Psoas muscle (tissue), 8 donors: Measurements from ENCODE around the gene LRFN2. TPM values are rescaled to one million over a fixed set of nuclear protein-coding genes. Genes with fewer than 3 reads are reported as not detected.

Experiments used
- ATAC-seq, 4 donors: fragments of 200-7000 bp; cut with Tn5 transposase; one replicate each; pipeline ENCODE4 v1.9.1; 2020; ENCODE audit warnings: moderate library complexity in 3 of 4, mild to moderate bottlenecking in 2 of 4
- DNase-seq, 2 donors: peaks; one replicate each; pipeline ENCODE4 v3.0.0-alpha.2; 2020
- H3K27ac ChIP-seq: fragments of 200-600 bp; one replicate; pipeline ENCODE4 v1.8.0; 2022
- H3K27me3 ChIP-seq, 3 donors: fragments of 200-600 bp in 1 of 3; one replicate each; pipeline versions ENCODE4 v1.6.1 to v1.8.0; 2013 to 2022; ENCODE audit warnings: low read length in 2 of 3, mild to moderate bottlenecking in 2 of 3, moderate library complexity in 1 of 3; ENCODE audit not compliant: insufficient read depth in 3 of 3
- H3K36me3 ChIP-seq, 2 donors: fragments of 200-600 bp in 1 of 2; one replicate each; pipeline versions ENCODE4 v1.6.1 to v1.8.0; 2013 to 2022; ENCODE audit warnings: low read depth in 1 of 2, mild to moderate bottlenecking in 1 of 2, moderate library complexity in 1 of 2; ENCODE audit not compliant: insufficient read depth in 1 of 2
- H3K4me1 ChIP-seq: fragments of 200-600 bp; one replicate; pipeline ENCODE4 v1.8.0; 2022
- H3K4me3 ChIP-seq: fragments of 200-600 bp; one replicate; pipeline ENCODE4 v1.8.0; 2022; ENCODE audit warnings: mild to moderate bottlenecking
- H3K9me3 ChIP-seq: fragments of 200-600 bp; one replicate; pipeline ENCODE4 v1.8.0; 2022
- WGBS, 3 donors: extraction: QIAGEN DNeasy Blood & Tissue Kit; methylation state at CpG; one replicate each; pipeline versions ENCODE4 v1.1.6 to v1.1.7; 2013; 5-methylcytosine and 5-hydroxymethylcytosine counted together
- intact Hi-C, 2 donors: fragments of 100-400 bp; cut with DNase I; formaldehyde crosslinking; loops; one replicate each; pipeline versions ENCODE4 v1.11.0 to v1.14.2; 2022
- polyA plus RNA-seq, 3 donors: library from polyadenylated mRNA; stranded (reverse); fragments of 200-250 nt; gene quantifications; one replicate each; pipeline ENCODE4 v1.2.3, GENCODE V29; 2013
- total RNA-seq, 4 donors: library from RNA; stranded (reverse); fragmentation: NEBNext Ultra II Directional in 2 of 4; extraction: Animal tissue kit (Norgen Biotek cat#: 25700) in 2 of 4; gene quantifications; one replicate each; pipeline versions ENCODE4 v1.2.1 to v1.2.4, GENCODE V29; 2021 to 2023
- TF ChIP-seq, protein P1 (sequence below): fragments of 200-600 bp; IDR thresholded peaks from one replicate; pipeline ENCODE4 v1.8.0; 2022; ENCODE audit warnings: antibody characterized with exemption
- donor health status: healthy with polysubstance abuse.
- donor health status: DM: no; HTN: no; CAD: no; lungs with moderate emphysema.
- donor health status: Bipolar disorder and iron deficiency.
- donor health status: healthy.
- donor health status: DM: yes; HTN: yes; CAD: no.
- donor health status: DM: no; HTN: no; CAD: no.
- donor health status: DM: no; HTN: no; CAD: no.
- donor health status: DM: yes; HTN: yes; CAD: no.

The LRFN2 gene
- total and polyA plus RNA-seq, 7 donors, result 0.06 TPM; not detected in 6

DNA sequence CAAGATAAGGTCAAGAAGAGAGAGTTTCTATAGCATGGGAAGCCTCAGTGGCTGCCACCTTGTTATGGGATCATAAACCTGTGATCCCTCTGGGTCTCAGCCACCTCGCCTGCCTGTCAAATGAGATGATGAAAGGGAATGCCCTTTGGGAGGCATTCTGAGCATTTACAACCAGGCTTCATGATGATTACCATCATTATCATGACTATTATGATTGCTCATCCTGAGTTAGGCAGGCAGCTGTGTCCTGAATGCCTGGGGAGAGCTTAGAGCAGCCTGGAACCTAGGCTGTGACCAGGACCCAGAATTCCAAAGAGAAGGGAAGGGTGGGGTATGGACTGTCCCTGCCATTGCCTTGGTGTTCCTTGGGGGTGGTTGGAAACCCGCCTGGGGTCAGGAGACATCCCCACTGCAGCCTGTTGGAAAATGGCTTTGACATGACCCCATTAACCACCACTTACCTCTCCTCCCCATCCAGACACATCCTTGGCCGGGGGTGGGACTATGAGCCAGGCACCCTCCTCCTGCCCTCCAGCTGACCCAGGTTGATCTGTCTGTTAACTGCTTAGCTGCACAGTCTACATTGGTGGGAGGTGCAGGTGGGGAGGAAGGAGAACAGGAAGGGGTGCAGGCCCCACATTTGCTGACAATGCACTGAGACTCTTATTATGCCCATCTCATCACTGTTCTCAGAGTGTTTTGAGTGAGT is 51.9 kb downstream of the LRFN2 start:
- Histone ChIP-seq H3K9me3 (no peaks in the 10 kb centered on the region), H3K4me1 (no peaks in the 10 kb centered on the region), H3K27ac (no peak overlapping the region), H3K4me3 (no peak overlapping the region), H3K36me3 (no peaks in the 10 kb centered on the region), H3K27me3 (no peaks in the 10 kb centered on the region)
- no peak for ATAC-seq
- no peak for DNase-seq
- 90 to 94% (median 92%) methylated on average over 3 of the region's 3 CpGs for WGBS, 3 donors
- intact Hi-C loops, result no loop called here
- TF ChIP-seq, protein P1, sequence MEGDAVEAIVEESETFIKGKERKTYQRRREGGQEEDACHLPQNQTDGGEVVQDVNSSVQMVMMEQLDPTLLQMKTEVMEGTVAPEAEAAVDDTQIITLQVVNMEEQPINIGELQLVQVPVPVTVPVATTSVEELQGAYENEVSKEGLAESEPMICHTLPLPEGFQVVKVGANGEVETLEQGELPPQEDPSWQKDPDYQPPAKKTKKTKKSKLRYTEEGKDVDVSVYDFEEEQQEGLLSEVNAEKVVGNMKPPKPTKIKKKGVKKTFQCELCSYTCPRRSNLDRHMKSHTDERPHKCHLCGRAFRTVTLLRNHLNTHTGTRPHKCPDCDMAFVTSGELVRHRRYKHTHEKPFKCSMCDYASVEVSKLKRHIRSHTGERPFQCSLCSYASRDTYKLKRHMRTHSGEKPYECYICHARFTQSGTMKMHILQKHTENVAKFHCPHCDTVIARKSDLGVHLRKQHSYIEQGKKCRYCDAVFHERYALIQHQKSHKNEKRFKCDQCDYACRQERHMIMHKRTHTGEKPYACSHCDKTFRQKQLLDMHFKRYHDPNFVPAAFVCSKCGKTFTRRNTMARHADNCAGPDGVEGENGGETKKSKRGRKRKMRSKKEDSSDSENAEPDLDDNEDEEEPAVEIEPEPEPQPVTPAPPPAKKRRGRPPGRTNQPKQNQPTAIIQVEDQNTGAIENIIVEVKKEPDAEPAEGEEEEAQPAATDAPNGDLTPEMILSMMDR, result no peak

DNA sequence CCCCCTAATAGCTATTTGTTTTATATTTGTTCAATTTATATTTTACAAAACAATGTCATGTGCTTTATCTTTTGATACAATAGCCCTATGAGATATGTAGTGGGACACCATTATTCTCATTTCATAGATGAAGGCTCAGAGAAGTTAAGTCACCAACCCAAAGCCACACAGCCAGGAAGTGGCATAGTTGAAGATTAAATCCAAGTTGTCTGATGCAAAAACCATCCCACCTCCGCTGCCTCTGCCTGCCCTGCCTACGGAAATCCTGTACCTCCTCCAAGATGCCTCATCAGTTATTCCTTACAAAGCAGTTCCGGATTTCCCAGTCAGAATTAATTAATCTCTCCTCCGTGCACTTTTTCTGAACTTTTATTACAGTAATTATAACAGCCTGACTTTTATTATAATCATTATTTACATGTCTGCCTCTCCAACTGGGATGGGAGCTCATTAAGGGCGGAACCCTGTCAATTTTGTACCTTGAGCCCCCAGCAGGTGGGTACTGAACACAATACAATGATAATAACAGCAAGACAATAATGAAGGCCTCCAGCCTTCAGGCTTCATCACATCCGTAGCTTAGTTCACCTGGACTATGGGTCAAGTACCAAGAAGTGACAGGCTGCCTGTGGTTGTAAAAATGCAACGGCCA is 54.7 kb downstream of the LRFN2 start:
- TF ChIP-seq, protein P1, result no peak
- no peak overlapping the region for H3K27ac ChIP-seq
- ATAC-seq (no peak), DNase-seq (no peak)
- no peaks in the 10 kb centered on the region for H3K4me1 ChIP-seq
- intact Hi-C loops, result no loop called here
- no peaks in the 10 kb centered on the region for H3K36me3 ChIP-seq
- H3K9me3 ChIP-seq, result no peaks in the 10 kb centered on the region
- H3K27me3 ChIP-seq, result no peaks in the 10 kb centered on the region
- 77 to 89% (median 84%) methylated on average over 7 of the region's 7 CpGs for WGBS, 3 donors
- H3K4me3 ChIP-seq, result no peak overlapping the region

DNA sequence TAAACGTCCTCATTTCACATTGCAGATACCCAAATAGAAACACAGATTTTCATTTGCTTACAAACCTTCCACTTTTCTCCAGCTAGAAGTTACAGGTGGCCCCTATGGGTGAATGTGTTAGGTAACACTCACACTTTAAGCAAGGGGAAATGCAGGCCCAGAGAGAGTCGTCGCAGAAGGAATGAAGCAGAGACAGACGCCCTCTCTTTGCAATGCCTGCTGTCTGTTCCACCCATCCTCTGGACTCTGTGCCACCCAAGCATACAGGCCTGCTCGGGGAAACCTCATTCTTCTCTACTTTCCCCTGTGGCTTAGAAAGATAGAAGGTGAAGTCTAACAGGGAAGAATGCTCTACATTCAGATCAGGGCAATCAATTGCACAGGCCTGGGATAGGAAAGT is 57.2 kb downstream of the LRFN2 start:
- WGBS, 3 donors, result 83 to 87% (median 85%) methylated on average over 5 of the region's 5 CpGs
- ATAC-seq (no peak), DNase-seq (no peak)
- TF ChIP-seq, protein P1, result no peak
- H3K27ac ChIP-seq, result no peak overlapping the region
- no peaks in the 10 kb centered on the region for H3K4me1 ChIP-seq
- H3K4me3 ChIP-seq, result no peak overlapping the region
- intact Hi-C loops, result no loop called here
- no peaks in the 10 kb centered on the region for H3K9me3 ChIP-seq
- no peaks in the 10 kb centered on the region for H3K27me3 ChIP-seq
- no peaks in the 10 kb centered on the region for H3K36me3 ChIP-seq

DNA sequence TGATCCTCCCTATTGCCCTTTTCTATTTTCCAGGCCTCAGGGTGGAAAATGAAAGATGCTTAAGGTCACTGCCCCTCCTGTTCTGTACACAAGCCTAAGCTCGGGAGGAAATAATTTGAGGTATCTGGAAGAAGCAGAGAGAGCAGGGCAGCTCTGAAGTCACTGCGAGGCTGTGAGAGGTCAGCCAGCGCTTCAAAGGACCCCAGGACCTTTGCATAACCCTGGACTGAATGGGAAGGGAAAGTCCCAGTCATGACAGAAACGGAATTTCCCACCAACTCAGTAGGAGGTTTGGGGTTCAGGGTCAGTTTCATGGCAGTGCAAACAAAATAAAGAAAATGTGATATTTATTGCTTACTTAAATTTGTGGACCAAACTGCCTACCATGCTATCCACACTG is 58.1 kb downstream of the LRFN2 start:
- no peaks in the 10 kb centered on the region for H3K9me3 ChIP-seq

More for the DNA sequence above, 58.1 kb downstream of the LRFN2 start:
- Histone ChIP-seq H3K27ac (no peak overlapping the region), H3K36me3 (no peaks in the 10 kb centered on the region), H3K4me1 (no peaks in the 10 kb centered on the region), H3K4me3 (no peak overlapping the region), H3K27me3 (no peaks in the 10 kb centered on the region)
- TF ChIP-seq, protein P1, result no peak
- WGBS, 3 donors, result 73 to 84% (median 79%) methylated on average over 4 of the region's 4 CpGs
- intact Hi-C loops, result no loop called here
- DNase-seq (no peak), ATAC-seq (no peak)
